Subcutaneous adipose tissue (tissue), 4 donors: ENCODE measurements around the gene FTL. TPM values are rescaled to one million over a fixed set of nuclear protein-coding genes. Genes with fewer than 3 reads are reported as not detected.

ENCODE experiments used
- total RNA-seq, 4 donors: library from RNA; depleted of rRNA; stranded (reverse); fragments of >200 nt; gene quantifications; one replicate each; pipeline ENCODE4 v1.1.0, GENCODE V29; 2016
- TF ChIP-seq, protein P1 (sequence below): fragments of 450-650 bp; IDR thresholded peaks from one replicate; pipeline ENCODE4 v1.5.1; 2016; ENCODE audit warnings: low read depth, mild to moderate bottlenecking, control low read depth, antibody characterized with exemption, moderate library complexity

Gene FTL
- total RNA-seq, 4 donors from 2014 or later = 7,770 to 28,830 (median 13,714) TPM

- TF ChIP-seq, protein P1, sequence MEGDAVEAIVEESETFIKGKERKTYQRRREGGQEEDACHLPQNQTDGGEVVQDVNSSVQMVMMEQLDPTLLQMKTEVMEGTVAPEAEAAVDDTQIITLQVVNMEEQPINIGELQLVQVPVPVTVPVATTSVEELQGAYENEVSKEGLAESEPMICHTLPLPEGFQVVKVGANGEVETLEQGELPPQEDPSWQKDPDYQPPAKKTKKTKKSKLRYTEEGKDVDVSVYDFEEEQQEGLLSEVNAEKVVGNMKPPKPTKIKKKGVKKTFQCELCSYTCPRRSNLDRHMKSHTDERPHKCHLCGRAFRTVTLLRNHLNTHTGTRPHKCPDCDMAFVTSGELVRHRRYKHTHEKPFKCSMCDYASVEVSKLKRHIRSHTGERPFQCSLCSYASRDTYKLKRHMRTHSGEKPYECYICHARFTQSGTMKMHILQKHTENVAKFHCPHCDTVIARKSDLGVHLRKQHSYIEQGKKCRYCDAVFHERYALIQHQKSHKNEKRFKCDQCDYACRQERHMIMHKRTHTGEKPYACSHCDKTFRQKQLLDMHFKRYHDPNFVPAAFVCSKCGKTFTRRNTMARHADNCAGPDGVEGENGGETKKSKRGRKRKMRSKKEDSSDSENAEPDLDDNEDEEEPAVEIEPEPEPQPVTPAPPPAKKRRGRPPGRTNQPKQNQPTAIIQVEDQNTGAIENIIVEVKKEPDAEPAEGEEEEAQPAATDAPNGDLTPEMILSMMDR = no peak
Measured at GRCh38 chr19:48963371-48964204, 1.5 kb upstream of the FTL start.

GRCh38 chr19:48964205-48965039 lies 687 bp upstream of the FTL start:
- TF ChIP-seq, protein P1 = no peak

- TF ChIP-seq, protein P1 = no peak
Measured at GRCh38 chr19:48965806-48966540, 864 bp downstream of the FTL start.

- TF ChIP-seq, protein P1 = no peak
Measured at GRCh38 chr19:48966541-48967345, 1.6 kb downstream of the FTL start.

DNA sequence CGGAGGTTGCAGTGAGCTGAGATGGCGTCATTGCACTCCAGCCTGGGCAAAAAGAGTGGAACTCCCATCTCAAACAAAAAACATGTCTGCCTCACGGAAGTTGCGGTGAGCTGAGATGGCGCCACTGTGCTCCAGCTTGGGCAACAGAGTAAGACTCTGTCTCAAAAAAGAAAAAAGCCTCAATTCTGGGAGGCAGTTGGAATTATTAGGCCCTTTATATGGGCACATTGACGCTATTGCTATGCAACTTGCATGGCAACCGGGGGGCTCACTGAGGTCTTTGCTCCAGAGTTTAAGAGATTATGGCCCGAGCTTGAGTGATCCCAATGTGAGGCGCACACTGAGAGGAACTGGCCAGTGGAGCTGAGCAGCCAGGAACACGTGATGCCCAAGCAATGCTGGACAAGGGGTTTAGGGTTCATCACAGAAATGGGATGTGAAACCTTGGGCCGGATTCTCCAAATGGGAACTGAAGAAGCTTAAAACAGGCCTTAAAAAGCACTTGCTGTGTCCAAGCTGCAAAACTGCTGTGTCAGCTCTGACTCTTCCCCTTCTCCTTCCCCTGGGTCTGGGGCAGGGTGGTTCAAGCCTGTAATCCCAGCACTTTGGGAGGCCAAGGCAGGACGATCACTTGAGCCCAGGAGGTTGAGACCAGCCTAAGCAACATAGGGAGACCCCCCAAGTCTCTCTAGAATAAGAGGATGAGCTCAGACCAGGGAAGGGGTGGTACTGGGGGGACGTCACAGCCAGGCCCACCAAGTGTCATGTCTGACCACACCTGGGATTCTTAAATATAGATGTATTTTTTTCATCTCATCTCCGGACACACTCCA lies 2.5 kb downstream of the FTL start:
- TF ChIP-seq, protein P1 = no peak

DNA sequence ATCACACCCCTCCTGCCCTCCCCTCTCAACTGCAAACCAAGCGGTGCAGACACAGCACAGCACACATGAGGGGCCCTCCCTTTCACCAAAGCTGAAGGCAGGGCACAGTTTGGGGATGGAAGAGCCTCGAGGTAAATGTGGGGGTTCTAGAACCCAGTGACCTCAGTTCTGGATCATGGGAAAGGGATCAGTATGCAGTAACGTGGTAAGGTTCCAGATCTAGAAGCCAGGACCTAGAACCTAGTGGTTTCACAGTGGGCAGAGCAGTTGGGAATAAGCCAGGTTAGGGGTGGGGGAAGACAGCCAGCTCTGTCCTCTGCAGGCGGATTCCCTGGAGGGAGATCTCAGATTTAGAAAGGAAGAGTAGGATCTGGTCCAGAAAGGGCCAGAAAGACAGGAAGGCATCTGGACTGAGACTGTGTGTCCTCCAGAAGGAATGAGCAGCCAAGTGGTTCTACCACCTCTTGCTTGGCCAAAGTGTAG lies 3.1 kb downstream of the FTL start:
- TF ChIP-seq, protein P1 = no peak
